ENCODE results near the gene SGIP1. TPM values are rescaled to one million over a fixed set of nuclear protein-coding genes. Genes with fewer than 3 reads are reported as not detected.

Gene SGIP1
- total and polyA plus RNA-seq, 2 of the 4 experiments (the other 2 are of a cell fraction), result 27.1 to 42.7 TPM

DNA sequence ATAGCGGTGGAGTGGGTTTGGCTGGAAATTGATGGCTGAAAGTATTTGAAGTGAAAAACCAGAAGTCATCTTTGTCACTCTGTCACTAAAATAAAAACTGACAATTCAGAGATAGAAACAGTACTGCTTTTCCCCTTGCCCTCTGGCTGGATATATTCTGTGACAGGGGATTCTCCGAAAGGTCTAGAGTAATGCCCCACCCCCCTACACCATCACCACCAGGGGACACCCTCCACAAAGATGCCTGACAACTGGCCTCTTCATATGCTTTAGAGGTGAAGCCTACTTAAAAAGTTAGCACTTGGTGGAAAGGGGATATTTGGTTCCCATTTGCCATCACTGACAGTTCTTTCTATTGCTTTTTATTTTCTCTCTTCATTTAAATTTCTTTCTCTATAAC is 73.5 kb downstream of the SGIP1 start:
- dilution Hi-C loops (cut with HindIII; ENCODE audit: low sequenced_read_pairs, unreplicated experiment), result no loop called here
- no peak overlapping the region for H2BK20ac ChIP-seq (ENCODE audit: low read depth, low read length)
- H2AK5ac ChIP-seq (ENCODE audit: low read depth, low read length), result no peak overlapping the region
- CTCF ChIA-PET, result no interaction called here
- no peak overlapping the region for H2AK9ac ChIP-seq (replicated peaks; ENCODE audit: low read depth, low read length, poor library complexity)
- H3K79me1 ChIP-seq (ENCODE audit: low read depth in 1 of 2, low read length in 2 of 2), result peaks cover 33 to 70% of the 10 kb centered on the region in 2 experiments
- peaks cover 43% of the 10 kb centered on the region for H4K20me1 ChIP-seq (ENCODE audit: insufficient read depth, low read length)
- 0 out of 2 replicates have a peak overlapping the region, but pooled peaks have one; percentile 31 for H3K23ac ChIP-seq (ENCODE audit: low read depth, low read length)
- H3K9ac ChIP-seq (ENCODE audit: low read depth, low read length), result no peak overlapping the region
- peaks cover 29% of the 10 kb centered on the region for H3K9me1 ChIP-seq (ENCODE audit: insufficient read depth, low read length)
- BruUV-seq (replicated peaks), result no TSS peak
- peak overlapping the region; percentile 10; the same call in 1 of the 2 replicates for H3K4me2 ChIP-seq (ENCODE audit: low read depth, low read length)
- H2BK120ac ChIP-seq (ENCODE audit: low read depth, low read length), result no peak overlapping the region
- H4K8ac ChIP-seq (ENCODE audit: low read depth in 2 of 2, low read length in 2 of 2), result peak overlapping the region in 1 of 2 experiments; percentile 17; a peak in 1 of 4 replicates
- H3K56ac ChIP-seq (ENCODE audit: extremely low read depth, insufficient read depth, low read length), result no peak overlapping the region
- peak overlapping the region; percentile 57; the same call in 1 of the 2 replicates for H3K27ac ChIP-seq (ENCODE audit: insufficient read depth, low read length)
- H3K18ac ChIP-seq (ENCODE audit: low read depth, low read length), result 0 out of 2 replicates have a peak overlapping the region, but pooled peaks have one; percentile 42
- no peak overlapping the region for H2AFZ ChIP-seq (replicated peaks; ENCODE audit: low read length, poor library complexity)
- H2BK5ac ChIP-seq (ENCODE audit: low read depth, low read length, poor library complexity, severe bottlenecking), result no peak overlapping the region
- H3K4me1 ChIP-seq (ENCODE audit: control insufficient read depth, insufficient read depth, low read length), result peaks cover 12% of the 10 kb centered on the region
- 0 out of 2 replicates have a peak overlapping the region, but pooled peaks have one; percentile 15 for H4K5ac ChIP-seq (ENCODE audit: low read depth, low read length)
- POLR2A ChIA-PET (ENCODE audit: unreplicated experiment), result no interaction called here
- TF ChIP-seq MXI1 (IDR thresholded peaks at IDR 0.05; ENCODE audit: borderline replicate concordance, low read depth, low read length) (no peak), POLR2A (IDR thresholded peaks at IDR 0.05; ENCODE audit: low read depth, low read length) (no peak), RAD21 (IDR thresholded peaks at IDR 0.05; ENCODE audit: low read length) (no peak), CHD1 (IDR thresholded peaks at IDR 0.05; ENCODE audit: low read depth, low read length) (no peak), RCOR1 (IDR thresholded peaks at IDR 0.05; ENCODE audit: insufficient replicate concordance, low read length) (no peak), MAFK (IDR thresholded peaks at IDR 0.05; ENCODE audit: low read depth, low read length) (no peak), BHLHE40 (IDR thresholded peaks at IDR 0.05; ENCODE audit: low read depth, low read length) (no peak), NFE2L2 (IDR thresholded peaks at IDR 0.05; ENCODE audit: low read depth, low read length) (no peak), CEBPB (IDR thresholded peaks at IDR 0.05; ENCODE audit: low read depth, low read length) (no peak), RFX5 (IDR thresholded peaks at IDR 0.05; ENCODE audit: low read depth, low read length) (no peak), FOS (IDR thresholded peaks at IDR 0.05; ENCODE audit: low read depth, low read length) (no peak), MAZ (IDR thresholded peaks at IDR 0.05; ENCODE audit: borderline replicate concordance, low read depth, low read length) (no peak), SMC3 (IDR thresholded peaks at IDR 0.05; ENCODE audit: low read depth, low read length) (no peak)
- TF ChIP-seq, protein P1, sequence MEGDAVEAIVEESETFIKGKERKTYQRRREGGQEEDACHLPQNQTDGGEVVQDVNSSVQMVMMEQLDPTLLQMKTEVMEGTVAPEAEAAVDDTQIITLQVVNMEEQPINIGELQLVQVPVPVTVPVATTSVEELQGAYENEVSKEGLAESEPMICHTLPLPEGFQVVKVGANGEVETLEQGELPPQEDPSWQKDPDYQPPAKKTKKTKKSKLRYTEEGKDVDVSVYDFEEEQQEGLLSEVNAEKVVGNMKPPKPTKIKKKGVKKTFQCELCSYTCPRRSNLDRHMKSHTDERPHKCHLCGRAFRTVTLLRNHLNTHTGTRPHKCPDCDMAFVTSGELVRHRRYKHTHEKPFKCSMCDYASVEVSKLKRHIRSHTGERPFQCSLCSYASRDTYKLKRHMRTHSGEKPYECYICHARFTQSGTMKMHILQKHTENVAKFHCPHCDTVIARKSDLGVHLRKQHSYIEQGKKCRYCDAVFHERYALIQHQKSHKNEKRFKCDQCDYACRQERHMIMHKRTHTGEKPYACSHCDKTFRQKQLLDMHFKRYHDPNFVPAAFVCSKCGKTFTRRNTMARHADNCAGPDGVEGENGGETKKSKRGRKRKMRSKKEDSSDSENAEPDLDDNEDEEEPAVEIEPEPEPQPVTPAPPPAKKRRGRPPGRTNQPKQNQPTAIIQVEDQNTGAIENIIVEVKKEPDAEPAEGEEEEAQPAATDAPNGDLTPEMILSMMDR (conservative IDR thresholded peaks at IDR 0.05; ENCODE audit: low read depth, low read length), result no peak
- TF ChIP-seq, protein P2, sequence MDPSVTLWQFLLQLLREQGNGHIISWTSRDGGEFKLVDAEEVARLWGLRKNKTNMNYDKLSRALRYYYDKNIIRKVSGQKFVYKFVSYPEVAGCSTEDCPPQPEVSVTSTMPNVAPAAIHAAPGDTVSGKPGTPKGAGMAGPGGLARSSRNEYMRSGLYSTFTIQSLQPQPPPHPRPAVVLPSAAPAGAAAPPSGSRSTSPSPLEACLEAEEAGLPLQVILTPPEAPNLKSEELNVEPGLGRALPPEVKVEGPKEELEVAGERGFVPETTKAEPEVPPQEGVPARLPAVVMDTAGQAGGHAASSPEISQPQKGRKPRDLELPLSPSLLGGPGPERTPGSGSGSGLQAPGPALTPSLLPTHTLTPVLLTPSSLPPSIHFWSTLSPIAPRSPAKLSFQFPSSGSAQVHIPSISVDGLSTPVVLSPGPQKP (IDR thresholded peaks at IDR 0.05; ENCODE audit: borderline replicate concordance, low read depth, low read length), result no peak
- TF ChIP-seq, protein P3, sequence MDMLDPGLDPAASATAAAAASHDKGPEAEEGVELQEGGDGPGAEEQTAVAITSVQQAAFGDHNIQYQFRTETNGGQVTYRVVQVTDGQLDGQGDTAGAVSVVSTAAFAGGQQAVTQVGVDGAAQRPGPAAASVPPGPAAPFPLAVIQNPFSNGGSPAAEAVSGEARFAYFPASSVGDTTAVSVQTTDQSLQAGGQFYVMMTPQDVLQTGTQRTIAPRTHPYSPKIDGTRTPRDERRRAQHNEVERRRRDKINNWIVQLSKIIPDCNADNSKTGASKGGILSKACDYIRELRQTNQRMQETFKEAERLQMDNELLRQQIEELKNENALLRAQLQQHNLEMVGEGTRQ (IDR thresholded peaks at IDR 0.05; ENCODE audit: low read depth, low read length), result no peak
- H3K4ac ChIP-seq (ENCODE audit: low read depth, low read length), result no peak overlapping the region
- intact Hi-C loops (cut with micrococcal nuclease), result no loop called here
- H3K14ac ChIP-seq (replicated peaks; ENCODE audit: low read depth, low read length), result no peak overlapping the region
- in situ Hi-C loops (cut with MboI; ENCODE audit: low sequenced_read_pairs), result no loop called here
- DNase-seq (no peak), ATAC-seq (ENCODE audit: low read depth) (no peak)
- no peak overlapping the region for H4K91ac ChIP-seq (ENCODE audit: insufficient read depth, low read depth, low read length)
- H3K9me3 ChIP-seq (ENCODE audit: control insufficient read depth, insufficient read depth, low read length), result no peaks in the 10 kb centered on the region
- no CpG with 5 or more reads among the region's 2 CpGs for WGBS, 2 experiments (ENCODE audit: extremely low coverage in 2 of 2, insufficient read length in 1 of 2)
- H3K36me3 ChIP-seq (ENCODE audit: control insufficient read depth, insufficient read depth, low read length), result peaks cover 25% of the 10 kb centered on the region
- no peak overlapping the region for H2BK15ac ChIP-seq (ENCODE audit: low read depth, low read length)
- no peaks in the 10 kb centered on the region for H3K27me3 ChIP-seq (ENCODE audit: control insufficient read depth, insufficient read depth, low read length)
- H3K4me3 ChIP-seq (ENCODE audit: insufficient read depth, low read depth, low read length), result no peak overlapping the region

All from IMR-90 (cell line).